CD1c-positive myeloid dendritic cell (primary cell): ENCODE measurements around the gene TAF1C.

Experiments
- DNase-seq: peaks from one replicate; pipeline ENCODE4 v3.0.0-alpha.2; 2016; ENCODE audit errors: extremely low spot score

TAF1C gene

GRCh38 chr16:84183911-84184591, 2.8 kb downstream of the TAF1C start:
- DNase-seq, result no peak

DNA sequence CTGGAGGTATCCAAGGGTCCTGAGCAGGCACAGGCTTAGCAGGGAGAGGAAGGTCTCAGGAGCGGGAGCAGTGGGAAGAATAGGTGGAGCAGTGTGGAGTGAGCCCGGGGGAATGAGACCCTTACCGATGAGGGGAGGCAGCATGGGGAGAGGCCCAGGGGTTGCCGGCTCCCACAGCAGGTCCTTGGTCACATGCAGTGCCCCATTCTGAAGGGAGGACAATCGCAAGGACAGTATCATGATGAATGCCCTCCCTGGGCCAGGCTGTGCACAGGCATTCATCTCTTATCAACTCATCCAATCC, 3.3 kb downstream of the TAF1C start:
- DNase-seq, result no peak

DNA sequence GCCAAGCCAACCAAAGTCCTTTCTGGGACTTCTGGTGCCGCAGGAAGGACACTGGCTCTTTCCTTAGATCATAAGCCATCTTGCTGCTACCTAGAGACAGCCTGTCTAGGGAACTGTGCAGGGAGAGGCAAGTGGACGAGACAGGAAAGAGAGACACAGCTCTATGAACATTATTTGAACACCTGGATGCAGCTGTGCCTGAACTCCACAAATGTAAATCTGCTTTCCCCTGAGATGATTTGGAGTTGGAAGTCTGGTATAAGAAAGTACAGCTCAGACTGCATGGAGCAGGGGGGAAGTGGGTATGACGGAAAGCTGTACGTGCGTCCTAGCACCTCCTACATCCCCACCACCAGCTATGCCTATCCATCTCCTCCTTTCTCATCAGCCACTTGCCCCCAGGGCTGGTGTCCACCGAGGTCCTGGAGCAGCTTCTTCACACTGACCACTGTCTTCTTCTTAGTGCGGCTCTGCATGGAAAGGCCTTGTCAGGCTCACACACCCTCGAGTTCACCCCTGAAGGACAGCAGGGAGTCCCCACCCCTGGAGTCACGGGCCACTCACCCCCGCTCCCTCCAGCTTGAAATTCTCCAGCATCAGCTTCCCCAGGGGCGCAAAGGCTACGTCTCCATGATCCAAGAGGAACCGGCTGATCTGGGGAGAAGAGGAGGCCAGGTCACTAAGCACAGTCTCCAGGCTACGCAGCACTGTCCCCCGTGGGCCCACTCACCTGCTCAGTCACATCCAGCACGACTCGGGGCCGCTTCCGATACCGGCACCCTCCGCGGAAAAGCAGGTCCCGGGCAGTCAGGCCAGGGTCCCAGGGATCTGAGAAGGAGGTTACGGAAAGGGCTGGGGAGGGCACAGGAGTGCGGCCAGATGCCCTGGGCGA, 3.9 kb downstream of the TAF1C start:
- DNase-seq, result no peak

- no peak for DNase-seq
These were observed 4.8 kb downstream of the TAF1C start for GRCh38 chr16:84182104-84182503.

- DNase-seq, result no peak
These were observed 5.5 kb downstream of the TAF1C start for GRCh38 chr16:84181144-84181915.

GRCh38 chr16:84180519-84181140, 6.2 kb downstream of the TAF1C start:
- DNase-seq, result no peak

DNA sequence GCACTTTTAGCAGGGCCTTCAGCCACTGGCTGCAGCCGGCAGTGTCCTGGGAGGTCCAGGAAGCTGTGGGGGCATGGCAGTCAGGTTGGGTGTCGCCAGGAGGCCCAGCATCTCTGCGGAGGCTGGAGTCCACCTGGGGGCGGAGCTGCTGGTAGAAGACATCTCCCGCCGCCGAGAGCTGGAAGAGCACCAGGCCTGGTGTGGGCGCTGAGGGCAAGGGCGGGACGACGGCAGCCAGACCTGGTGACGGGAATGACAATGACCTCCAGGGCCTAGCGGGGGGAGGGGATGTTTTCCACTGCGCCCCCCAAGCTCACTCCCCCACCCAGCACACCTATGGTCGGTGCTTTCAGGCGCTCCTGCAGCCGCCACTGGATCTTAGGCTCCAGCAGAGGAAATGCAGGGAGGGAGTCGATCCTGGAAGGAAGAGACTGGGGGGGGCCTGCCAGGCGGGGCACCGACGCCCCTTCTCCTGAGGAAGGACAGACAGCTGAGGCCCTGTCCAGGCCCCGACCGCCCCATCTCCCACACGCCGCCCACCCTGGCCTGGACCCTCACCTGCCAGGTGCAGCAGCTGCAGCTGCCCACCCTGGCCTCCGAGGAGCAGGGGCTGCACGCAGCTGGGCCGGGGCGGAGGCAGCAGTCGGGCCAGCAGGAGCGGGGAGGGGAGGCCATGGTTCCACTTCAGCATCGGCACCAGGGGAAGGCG, 7.1 kb downstream of the TAF1C start:
- DNase-seq, result no peak

DNA sequence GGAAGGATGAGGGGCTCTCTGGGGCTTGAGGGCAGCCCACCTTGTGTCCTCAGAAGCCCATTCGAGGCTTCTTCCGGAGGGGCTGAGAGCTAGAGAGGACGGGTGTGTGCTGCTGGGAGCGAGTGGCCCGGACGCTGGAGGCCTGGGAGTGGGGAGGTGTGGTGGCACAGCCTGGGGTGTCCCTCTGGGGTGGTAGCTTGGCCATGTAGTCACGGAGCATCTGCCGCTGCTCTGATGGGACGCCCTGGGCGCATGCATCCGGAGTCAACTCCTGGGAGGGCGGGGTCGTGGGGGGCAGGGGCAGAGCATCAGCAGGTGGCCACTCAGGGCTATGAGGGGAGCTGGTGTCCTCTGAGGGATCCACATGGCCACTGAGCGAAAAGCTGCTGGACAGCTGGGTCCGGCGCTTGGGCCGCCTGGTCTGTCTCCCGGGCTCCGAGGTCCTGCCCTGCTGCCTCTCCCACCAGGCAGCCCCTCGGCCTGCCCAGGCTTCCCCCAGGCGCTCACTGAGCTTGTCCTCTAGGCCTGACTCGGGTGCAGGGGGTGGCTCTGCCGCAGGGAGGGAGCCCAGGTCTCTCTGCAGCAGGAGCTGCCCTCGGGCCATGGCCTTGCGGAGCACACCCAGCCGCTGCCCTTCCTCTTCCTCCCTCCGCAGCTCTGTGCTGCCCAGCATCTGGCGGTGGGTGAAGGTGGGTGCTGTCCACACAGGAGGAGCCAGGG, 7.8 kb downstream of the TAF1C start:
- no peak for DNase-seq

DNA sequence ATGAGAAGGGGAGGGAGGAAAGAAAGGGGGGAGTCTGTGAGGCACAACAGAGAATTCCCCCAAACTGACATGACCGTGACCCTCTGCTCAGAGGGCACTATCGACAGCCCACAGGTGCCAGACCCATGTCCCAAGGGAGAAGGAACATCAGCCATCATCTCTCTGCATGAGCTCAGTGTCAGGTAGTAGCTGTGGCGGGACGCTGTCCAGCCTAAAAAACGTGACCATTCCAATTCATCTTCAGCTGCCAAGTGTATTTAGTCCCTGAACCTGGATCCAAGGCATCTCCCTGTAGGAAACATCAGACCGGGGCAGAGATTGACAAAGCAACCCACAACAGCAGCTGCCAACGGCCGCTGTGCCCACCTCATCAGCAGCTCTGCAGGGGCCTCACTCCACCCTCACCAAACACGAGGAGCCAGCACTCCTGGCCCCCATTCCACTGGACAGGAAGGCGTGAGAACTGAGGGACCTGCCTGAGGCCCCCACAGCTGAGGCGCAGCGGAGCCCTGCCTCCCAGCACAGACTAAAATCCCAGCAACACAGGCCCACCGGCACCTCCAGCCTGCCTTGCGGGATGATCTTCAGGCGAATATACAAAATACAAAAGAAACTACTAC, 8.6 kb downstream of the TAF1C start:
- no peak for DNase-seq

- peak; percentile 6 for DNase-seq
These were observed 9.2 kb downstream of the TAF1C start for GRCh38 chr16:84177741-84178073.

DNA sequence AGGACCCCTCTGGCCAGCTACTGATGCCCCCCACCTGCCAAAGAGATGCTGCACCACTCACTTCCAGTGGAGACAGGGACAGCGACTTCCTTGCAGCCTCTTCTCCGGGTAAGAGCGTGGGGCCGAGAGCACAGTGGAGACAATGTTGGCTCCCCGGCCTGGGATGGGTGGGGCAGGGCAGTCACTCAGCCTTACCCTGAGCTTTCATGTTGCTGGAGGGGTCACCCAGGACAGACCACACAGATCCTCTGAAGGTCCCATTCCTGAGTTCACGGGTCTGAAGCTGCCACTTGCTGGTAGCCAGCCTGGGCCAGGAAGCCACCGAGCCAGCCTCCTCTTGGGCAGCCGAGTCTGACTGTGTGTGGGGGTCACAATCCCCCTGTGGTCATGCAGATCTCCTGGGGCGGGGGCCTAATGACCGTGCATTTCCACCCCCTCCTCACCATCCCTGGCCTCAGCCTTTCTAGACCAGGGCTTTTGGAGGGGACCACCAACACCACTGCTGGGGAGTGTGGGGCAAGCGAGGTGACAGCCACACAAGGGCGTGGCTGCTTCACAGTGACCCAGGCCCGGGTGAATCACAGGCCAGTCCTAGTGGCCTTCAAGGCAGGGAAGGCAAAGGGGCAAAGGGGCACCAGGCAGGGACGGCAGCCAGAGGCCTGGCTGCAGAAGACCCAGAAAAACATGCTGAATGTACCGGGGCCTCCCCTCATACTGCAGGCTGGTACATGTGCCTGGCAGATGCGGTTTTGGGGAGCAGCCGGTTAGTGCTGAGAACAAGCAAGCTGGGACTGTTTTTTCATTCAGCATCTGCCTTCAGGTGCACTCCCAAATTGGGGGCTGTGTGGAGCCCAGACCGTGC, 10.4 kb downstream of the TAF1C start:
- DNase-seq, result no peak

DNA sequence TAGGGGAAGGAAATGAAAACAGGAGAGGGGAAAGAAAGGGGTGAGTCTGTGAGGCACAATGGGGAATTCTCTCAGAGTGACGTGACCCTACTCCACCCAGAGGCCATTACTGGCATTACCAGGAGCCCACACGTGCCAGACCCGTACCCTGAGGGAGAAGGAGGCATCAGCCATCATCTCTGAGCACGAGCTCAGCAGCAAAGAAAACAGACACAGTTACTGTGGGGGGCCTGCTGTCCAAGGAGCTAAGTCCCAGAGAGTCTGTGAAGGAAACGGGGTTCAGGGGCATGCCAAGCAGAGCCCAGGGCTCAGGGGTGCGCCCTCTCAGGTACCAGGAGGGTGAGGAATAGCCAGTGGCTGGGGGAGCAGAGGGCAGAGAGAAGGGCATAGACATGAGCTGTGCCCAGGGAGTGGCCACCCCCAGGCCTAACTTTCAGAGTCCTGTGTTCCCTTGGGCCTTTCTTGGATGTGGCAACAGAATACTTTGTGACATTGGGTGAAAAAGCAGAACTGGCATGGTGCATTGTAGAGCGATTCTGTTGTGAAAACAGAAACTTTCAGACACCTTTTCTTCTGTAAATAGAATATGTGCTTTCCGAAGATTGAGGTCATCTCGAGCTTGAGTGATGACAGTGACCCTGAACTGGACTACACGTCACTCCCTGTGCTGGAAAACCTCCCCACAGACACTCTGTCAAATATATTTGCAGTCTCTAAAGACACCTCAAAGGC, 11.3 kb downstream of the TAF1C start:
- peak; percentile 85 for DNase-seq

DNA sequence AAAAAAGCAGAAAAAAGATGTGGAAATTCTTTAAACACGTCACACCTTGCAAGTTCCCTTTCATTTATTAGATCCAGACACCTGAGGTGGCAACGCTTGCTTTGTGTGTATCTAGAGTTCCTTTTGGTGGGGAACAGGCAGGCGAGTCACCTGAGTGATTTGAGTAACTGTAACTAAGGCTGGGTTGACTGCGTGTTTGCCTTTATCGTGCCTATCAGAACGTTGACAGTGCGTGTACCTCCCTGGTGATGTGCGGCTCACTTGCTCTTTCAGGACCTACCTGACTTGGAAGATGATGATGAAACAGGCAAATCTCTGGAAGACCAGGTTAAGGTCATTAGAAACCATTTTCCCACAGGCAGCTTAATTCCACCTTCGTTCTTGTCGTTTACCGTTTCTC, 12.5 kb downstream of the TAF1C start:
- DNase-seq, result no peak

- no peak for DNase-seq
These were observed 17.0 kb downstream of the TAF1C start for GRCh38 chr16:84169765-84170310.

DNA sequence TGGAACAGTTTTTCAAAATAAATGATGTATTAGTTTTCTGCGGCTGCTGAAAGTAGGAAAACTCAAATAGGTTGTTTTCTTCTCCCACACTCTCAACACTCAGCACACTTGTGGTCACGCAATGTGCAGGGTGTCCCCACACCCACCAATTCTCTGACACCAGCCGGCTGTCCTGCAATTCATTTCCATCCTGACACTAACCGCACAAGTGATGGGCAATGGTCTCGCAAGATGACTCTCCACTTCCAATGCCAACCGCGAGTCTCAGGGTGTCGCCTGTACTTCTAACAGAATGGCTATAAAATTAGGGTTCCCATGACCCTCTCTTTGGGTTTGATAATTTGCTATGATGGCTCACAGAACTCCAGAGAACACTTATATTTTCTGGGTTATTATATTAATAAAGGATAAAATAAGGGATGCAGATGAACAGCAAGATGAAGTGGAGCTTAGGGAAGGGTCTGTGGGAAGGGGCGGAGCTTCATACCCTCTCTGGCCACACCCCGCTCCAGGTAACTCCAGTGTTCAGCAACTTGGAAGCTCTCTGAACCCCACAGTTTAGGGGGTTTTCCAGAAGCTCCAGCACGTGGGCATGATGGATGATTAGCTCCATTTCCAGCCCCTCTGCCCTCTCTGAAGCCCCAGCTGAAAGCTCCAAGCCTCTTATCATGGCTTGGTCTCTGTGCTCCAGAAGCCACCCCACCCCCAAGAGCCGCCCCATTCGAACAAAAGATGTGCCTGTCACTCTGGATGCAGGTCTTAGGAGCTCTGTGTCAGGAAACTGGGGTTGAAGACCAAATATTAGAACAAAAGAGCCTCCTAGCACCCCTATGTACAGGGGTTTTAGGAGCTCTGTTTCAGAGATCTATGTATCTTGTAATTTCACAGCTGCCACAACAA, 19.8 kb downstream of the TAF1C start:
- DNase-seq, result no peak

DNA sequence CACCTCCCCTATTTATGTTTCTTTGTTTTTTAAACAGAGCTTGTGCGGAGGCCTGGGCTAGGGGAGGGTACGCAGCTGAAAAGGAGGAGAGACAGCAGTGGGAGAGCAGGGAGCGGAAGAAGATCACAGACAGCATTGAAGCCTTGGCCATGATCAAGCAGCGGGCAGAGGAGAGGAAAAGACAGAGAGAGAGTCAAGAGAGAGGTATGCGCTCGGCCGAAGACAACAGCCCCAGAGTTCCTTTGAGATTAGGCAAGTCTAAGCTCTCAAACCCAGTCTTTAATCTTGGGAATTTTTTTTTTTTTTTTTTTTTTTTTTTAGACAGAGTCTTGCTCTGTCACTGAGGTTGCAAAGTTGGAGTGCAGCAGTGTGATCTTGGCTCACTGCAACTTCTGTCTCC, 21.1 kb downstream of the TAF1C start:
- no peak for DNase-seq

GRCh38 chr16:84161801-84162200, 25.1 kb downstream of the TAF1C start:
- no peak for DNase-seq

GRCh38 chr16:84161037-84161436, 25.8 kb downstream of the TAF1C start:
- DNase-seq, result no peak
